Activated B cell treated with CpG ODN at 0.5 μM for 24 hours (primary cell): Measurements from ENCODE around the gene CLMN. TPM values are rescaled to one million over a fixed set of nuclear protein-coding genes. Genes with fewer than 3 reads are reported as not detected.

Experiments
- ATAC-seq: fragments of 200-7000 bp; cut with Tn5 transposase; one replicate; pipeline ENCODE4 v1.10.0; 2021; ENCODE audit warnings: low read depth, mild to moderate bottlenecking, moderate library complexity
- CTCF ChIA-PET: fragments of 350-600 bp; sonication (Branson Sonifier 250); formaldehyde crosslinking; loops from one replicate; lab custom pipeline; 2021; ENCODE audit warnings: antibody characterized with exemption; lab: Charles Lee
- POLR2A ChIA-PET: fragments of 350-600 bp; sonication (Branson Sonifier 250); formaldehyde crosslinking; loops from one replicate; lab custom pipeline; 2021; ENCODE audit warnings: antibody characterized with exemption; lab: Charles Lee
- DNase-seq: peaks from one replicate; pipeline ENCODE4 v3.0.0; 2022
- H3K27ac Mint-ChIP-seq: one replicate; pipeline ENCODE4 v1.8.0; 2020; ENCODE audit warnings: mixed read lengths
- H3K27me3 Mint-ChIP-seq: one replicate; pipeline ENCODE4 v1.8.0; 2021; ENCODE audit warnings: mixed read lengths
- H3K36me3 Mint-ChIP-seq: one replicate; pipeline ENCODE4 v1.8.0; 2021; ENCODE audit warnings: low read depth, mixed read lengths
- H3K4me1 Mint-ChIP-seq: one replicate; pipeline ENCODE4 v1.8.0; 2021; ENCODE audit warnings: mixed read lengths
- H3K4me3 Mint-ChIP-seq: one replicate; pipeline ENCODE4 v1.8.0; 2020; ENCODE audit warnings: mild to moderate bottlenecking, mixed read lengths
- H3K9me3 Mint-ChIP-seq: one replicate; pipeline ENCODE4 v1.8.0; 2020; ENCODE audit warnings: mixed read lengths
- intact Hi-C: fragments of 100-400 bp; cut with micrococcal nuclease; formaldehyde crosslinking; loops from one replicate; pipeline ENCODE4 v1.15.1; 2024
- total RNA-seq: library from RNA; stranded (reverse); gene quantifications from 2 replicates; pipeline ENCODE4 v1.2.3, GENCODE V29; 2022
- TF ChIP-seq, protein P1 (sequence below): fragments of 200-600 bp; IDR thresholded peaks from one replicate; pipeline ENCODE4 v1.8.0; 2022; ENCODE audit warnings: antibody characterized with exemption, mild to moderate bottlenecking

Gene CLMN
- total RNA-seq, 1 donor from 2014 or later: 23.9 TPM

DNA sequence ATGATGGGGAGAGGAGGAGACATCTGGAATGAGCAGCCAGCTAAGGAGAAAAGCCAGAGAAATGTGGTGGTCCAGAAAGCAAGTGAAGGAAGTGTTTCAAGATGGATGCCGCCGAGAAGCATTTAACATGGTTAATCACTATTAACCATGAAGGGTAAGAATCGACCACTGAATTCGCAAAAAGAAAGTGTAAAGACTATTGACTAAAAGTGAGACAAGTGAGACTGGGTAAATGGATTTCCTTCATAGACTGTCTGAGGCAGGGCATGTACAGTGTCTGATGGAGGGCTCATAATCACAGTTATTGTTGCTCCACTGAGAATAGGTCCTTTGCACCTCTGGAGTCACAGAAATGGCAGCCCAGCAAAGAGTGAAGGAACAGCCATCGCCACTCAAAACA is 25.3 kb upstream of the CLMN start:
- no peak for ATAC-seq
- POLR2A ChIA-PET: no interaction called here

GRCh38 chr14:95344536-95344935 is 24.8 kb upstream of the CLMN start:
- Mint-ChIP-seq H3K4me1 (no peaks in the 10 kb centered on the region), H3K27me3 (peaks cover 16% of the 10 kb centered on the region), H3K9me3 (no peaks in the 10 kb centered on the region), H3K4me3 (no peak overlapping the region), H3K36me3 (no peaks in the 10 kb centered on the region), H3K27ac (no peak overlapping the region)
- no peak for DNase-seq
- POLR2A ChIA-PET: no interaction called here
- TF ChIP-seq, protein P1, sequence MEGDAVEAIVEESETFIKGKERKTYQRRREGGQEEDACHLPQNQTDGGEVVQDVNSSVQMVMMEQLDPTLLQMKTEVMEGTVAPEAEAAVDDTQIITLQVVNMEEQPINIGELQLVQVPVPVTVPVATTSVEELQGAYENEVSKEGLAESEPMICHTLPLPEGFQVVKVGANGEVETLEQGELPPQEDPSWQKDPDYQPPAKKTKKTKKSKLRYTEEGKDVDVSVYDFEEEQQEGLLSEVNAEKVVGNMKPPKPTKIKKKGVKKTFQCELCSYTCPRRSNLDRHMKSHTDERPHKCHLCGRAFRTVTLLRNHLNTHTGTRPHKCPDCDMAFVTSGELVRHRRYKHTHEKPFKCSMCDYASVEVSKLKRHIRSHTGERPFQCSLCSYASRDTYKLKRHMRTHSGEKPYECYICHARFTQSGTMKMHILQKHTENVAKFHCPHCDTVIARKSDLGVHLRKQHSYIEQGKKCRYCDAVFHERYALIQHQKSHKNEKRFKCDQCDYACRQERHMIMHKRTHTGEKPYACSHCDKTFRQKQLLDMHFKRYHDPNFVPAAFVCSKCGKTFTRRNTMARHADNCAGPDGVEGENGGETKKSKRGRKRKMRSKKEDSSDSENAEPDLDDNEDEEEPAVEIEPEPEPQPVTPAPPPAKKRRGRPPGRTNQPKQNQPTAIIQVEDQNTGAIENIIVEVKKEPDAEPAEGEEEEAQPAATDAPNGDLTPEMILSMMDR: no peak
- intact Hi-C loops: no loop called here
- ATAC-seq: no peak
- CTCF ChIA-PET: no interaction called here

More for the DNA sequence above, 25.3 kb upstream of the CLMN start:
- intact Hi-C loops: no loop called here
- H3K36me3 Mint-ChIP-seq: no peaks in the 10 kb centered on the region
- H3K4me3 Mint-ChIP-seq: no peak overlapping the region
- TF ChIP-seq, protein P1: no peak
- no peaks in the 10 kb centered on the region for H3K9me3 Mint-ChIP-seq
- no peak for DNase-seq
- no peak overlapping the region for H3K27ac Mint-ChIP-seq
- no peaks in the 10 kb centered on the region for H3K4me1 Mint-ChIP-seq
- peaks cover 16% of the 10 kb centered on the region for H3K27me3 Mint-ChIP-seq
- CTCF ChIA-PET: interaction anchor here (0.6 kb wide), 1 partner anchor 219 kb away, joined by 3 read pairs; no protein-coding TSS in a partner anchor

DNA sequence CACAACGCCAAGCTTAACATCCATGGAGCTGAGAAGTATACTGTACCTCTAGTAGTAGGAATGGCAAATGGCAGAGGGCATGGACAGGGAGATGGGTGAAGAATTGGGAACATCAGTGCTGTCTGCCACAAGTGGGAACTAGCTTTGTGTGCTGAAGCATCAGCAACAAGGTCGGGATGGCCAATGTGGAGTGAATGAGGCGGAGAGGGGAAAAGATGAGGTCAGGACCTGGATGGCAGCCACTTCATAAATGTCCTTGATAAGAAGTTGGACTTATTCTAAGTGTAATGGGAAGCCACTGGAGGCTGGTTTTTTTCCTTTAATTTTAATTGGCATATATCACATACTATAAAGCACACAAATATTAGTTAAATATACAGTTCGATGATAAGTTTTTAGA is 21.9 kb upstream of the CLMN start:
- POLR2A ChIA-PET: interaction anchor here (0.8 to 1.1 kb wide), 2 partner anchors 14 to 17 kb away, joined by 3 to 5 read pairs; no protein-coding TSS in a partner anchor
- intact Hi-C loops: no loop called here
- H3K36me3 Mint-ChIP-seq: no peaks in the 10 kb centered on the region
- no peaks in the 10 kb centered on the region for H3K9me3 Mint-ChIP-seq
- no peak overlapping the region for H3K4me3 Mint-ChIP-seq
- no peak overlapping the region for H3K27ac Mint-ChIP-seq
- CTCF ChIA-PET: no interaction called here
- ATAC-seq (no peak), DNase-seq (no peak)
- peaks cover 18% of the 10 kb centered on the region for H3K27me3 Mint-ChIP-seq
- no peaks in the 10 kb centered on the region for H3K4me1 Mint-ChIP-seq
- TF ChIP-seq, protein P1: no peak

- TF ChIP-seq, protein P1: no peak
- DNase-seq: no peak
- H3K27me3 Mint-ChIP-seq: peaks cover 18% of the 10 kb centered on the region
- H3K36me3 Mint-ChIP-seq: no peaks in the 10 kb centered on the region
- H3K4me1 Mint-ChIP-seq: no peaks in the 10 kb centered on the region
- H3K4me3 Mint-ChIP-seq: no peak overlapping the region
- CTCF ChIA-PET: no interaction called here
- POLR2A ChIA-PET: interaction anchor here (1.1 kb wide), 1 partner anchor 14 kb away, joined by 5 read pairs; no protein-coding TSS in a partner anchor
- H3K27ac Mint-ChIP-seq: no peak overlapping the region
- intact Hi-C loops: no loop called here
- ATAC-seq: no peak
- H3K9me3 Mint-ChIP-seq: no peaks in the 10 kb centered on the region
Measured at GRCh38 chr14:95341115-95341514, 21.4 kb upstream of the CLMN start.

- TF ChIP-seq, protein P1: no peak
- Mint-ChIP-seq H3K36me3 (no peaks in the 10 kb centered on the region), H3K27ac (no peak overlapping the region), H3K9me3 (no peaks in the 10 kb centered on the region), H3K27me3 (peaks cover 20% of the 10 kb centered on the region), H3K4me1 (no peaks in the 10 kb centered on the region), H3K4me3 (no peak overlapping the region)
- ChIA-PET CTCF (no interaction called here), POLR2A (no interaction called here)
- no peak for ATAC-seq
- no peak for DNase-seq
- intact Hi-C loops: no loop called here
Measured at GRCh38 chr14:95340201-95340697, 20.5 kb upstream of the CLMN start.
